NCI-H2107 (cell line): ENCODE measurements around the gene ADCY2.
A peak's percentile ranks its signal among the peaks of the same experiment; 100 is the strongest.

Source experiments
- DNase-seq: peaks from one replicate; lab custom pipeline; 2025; lab: John Stamatoyannopoulos, UW

The ADCY2 gene

GRCh38 chr5:7828269-7828668 lies 432.3 kb downstream of the ADCY2 start:
- peak; percentile 21 for DNase-seq

GRCh38 chr5:7834982-7835381 lies 439.0 kb downstream of the ADCY2 start:
- DNase-seq, result no peak

GRCh38 chr5:7837403-7837802 lies 441.5 kb downstream of the ADCY2 start:
- DNase-seq, result no peak

- DNase-seq, result no peak
These were observed 446.6 kb downstream of the ADCY2 start for GRCh38 chr5:7842531-7842930.

GRCh38 chr5:7844901-7845300 lies 449.0 kb downstream of the ADCY2 start:
- DNase-seq, result no peak

GRCh38 chr5:7845557-7845956 lies 449.6 kb downstream of the ADCY2 start:
- DNase-seq, result no peak

- no peak for DNase-seq
These were observed 450.4 kb downstream of the ADCY2 start for GRCh38 chr5:7846327-7846726.

- no peak for DNase-seq
These were observed 452.4 kb downstream of the ADCY2 start for GRCh38 chr5:7848296-7848695.

GRCh38 chr5:7849681-7850394 lies 453.9 kb downstream of the ADCY2 start:
- peak; percentile 21 for DNase-seq

- peak; percentile 24 for DNase-seq
These were observed 454.7 kb downstream of the ADCY2 start, which contains the start of gene CFAP90 for GRCh38 chr5:7850395-7851239. Gene CFAP90, minus strand, starts transcription at chr5:7851133. Its CDS starts 112 bp downstream, at chr5:7851021.

GRCh38 chr5:7851240-7851592 lies 455.3 kb downstream of the ADCY2 start:
- no peak for DNase-seq

GRCh38 chr5:7851617-7852289 lies 455.8 kb downstream of the ADCY2 start:
- DNase-seq, result no peak

- no peak for DNase-seq
These were observed 456.6 kb downstream of the ADCY2 start for GRCh38 chr5:7852542-7852941.

GRCh38 chr5:7852988-7853387 lies 457.1 kb downstream of the ADCY2 start:
- DNase-seq, result no peak

GRCh38 chr5:7855611-7856010 lies 459.7 kb downstream of the ADCY2 start:
- no peak for DNase-seq

GRCh38 chr5:7856855-7857254 lies 460.9 kb downstream of the ADCY2 start:
- DNase-seq, result peak; percentile 24

- DNase-seq, result no peak
These were observed 461.4 kb downstream of the ADCY2 start for GRCh38 chr5:7857361-7857760.

- no peak for DNase-seq
These were observed 462.1 kb downstream of the ADCY2 start for GRCh38 chr5:7857926-7858632.

GRCh38 chr5:7866196-7866595 lies 470.3 kb downstream of the ADCY2 start:
- DNase-seq, result no peak

- DNase-seq, result no peak
These were observed 471.3 kb downstream of the ADCY2 start for GRCh38 chr5:7867260-7867659.

- no peak for DNase-seq
These were observed 472.5 kb downstream of the ADCY2 start for GRCh38 chr5:7868427-7868772.

GRCh38 chr5:7868773-7869473 lies 473.0 kb downstream of the ADCY2 start, which contains the start of the genes FASTKD3 and MTRR:
Gene FASTKD3, minus strand, starts transcription at chr5:7869031. Its CDS starts 948 bp downstream, at chr5:7868083.
Gene MTRR, plus strand, starts transcription at chr5:7869148. Its CDS starts 1,647 bp downstream, at chr5:7870795.
- peak; percentile 92 for DNase-seq
